Measurements from ENCODE around the gene ACOT11.
"Not testable (repeated sequence)": the region's sequence is repeated elsewhere in the genome, so short reads cannot be mapped to it uniquely, and the experiment has no call there.

The ACOT11 gene

DNA sequence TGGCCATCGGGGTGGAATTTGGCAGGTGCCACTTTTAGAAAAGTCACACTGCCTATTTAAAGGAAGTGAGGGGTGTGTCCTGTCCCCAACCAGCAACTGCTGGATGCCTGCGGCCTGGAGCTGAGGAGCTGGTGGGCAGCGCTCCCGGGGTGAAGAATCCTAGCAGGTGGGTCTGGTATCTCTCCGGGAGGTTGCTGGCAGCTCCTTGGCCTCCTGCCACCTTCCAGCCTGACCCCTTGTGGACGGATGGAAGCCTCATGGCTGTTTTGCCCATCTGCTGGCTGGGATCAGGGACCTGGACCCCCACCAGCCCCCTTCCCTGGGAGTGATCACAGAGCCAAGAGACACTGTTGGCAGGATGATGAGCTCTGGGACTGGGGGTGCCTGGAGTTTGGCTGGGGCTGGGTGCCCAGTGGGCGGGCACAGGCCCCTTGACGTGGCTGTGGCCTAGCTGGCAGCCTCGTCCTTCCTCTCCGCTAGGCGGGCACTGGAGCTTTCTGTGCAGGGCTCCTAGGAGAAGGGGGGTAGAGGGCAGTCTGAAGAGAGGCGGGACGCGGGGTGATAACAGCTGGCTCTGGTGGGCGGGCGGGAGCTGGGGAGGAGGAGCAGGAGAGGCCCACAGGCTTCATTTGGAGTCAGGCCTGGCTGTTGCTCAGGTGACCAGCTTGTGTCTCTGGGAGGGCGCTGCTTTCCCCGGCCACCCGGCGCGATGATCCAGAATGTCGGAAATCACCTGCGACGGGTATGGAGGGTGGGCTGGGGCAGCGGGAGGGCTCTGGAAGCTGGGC is at the start of gene ACOT11:
Gene ACOT11, plus strand, starts transcription at position 628 of the 788 bp plus-strand sequence. Its CDS starts 82 bp downstream, at position 710.
- DNase-seq (ENCODE audit: low spot score), result no peak

DNA sequence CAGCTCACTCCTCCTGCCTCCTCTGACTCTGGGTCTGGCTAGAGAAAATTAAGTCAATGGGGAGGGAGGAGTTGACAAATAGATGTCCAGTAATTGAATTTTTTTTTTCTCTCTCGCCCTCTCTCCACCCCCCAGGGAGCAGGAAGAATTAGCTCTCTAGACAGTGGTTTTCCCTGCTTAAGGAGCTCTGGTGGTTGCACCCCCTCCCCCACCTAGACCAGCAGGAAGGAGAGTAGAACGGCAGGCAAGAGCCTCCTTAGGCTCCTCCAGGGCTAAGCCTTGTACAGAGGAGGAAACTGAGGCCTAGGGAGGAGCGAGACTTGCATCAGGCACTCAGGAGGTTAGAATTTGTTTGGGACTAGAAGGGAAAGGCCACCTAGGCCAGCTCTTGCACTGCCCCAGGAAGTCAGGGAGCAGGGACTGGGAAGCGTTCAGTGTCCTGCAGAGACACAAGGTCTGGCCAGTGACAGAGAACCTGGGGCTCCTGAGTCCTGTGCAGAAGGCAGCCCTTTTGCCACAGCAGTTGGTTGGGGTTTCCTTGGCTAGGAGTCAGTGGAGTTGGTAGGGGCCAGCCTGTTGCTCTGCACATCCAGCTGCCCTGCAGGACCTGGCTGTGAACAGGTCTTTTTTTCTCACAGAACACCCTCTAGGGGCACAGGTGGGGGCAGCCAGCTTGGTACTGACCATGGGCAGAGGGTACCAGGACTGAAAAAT is 49.5 kb upstream of the ACOT11 start:
- no peak for DNase-seq (ENCODE audit: low spot score)

DNA sequence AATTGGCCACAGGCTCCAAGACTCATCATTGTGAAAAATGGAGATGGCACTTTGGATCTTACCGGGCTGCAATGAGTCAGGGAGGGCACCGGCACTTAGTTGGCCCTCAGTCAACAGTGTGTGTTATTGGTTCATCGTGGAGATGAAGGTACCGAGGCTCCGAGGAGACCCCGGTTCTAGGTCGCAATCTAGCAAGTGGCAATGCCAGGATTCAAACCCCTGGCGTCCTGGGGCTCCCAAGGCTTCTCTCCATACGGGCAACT is 49.0 kb upstream of the ACOT11 start:
- DNase-seq (ENCODE audit: low spot score), result no peak

DNA sequence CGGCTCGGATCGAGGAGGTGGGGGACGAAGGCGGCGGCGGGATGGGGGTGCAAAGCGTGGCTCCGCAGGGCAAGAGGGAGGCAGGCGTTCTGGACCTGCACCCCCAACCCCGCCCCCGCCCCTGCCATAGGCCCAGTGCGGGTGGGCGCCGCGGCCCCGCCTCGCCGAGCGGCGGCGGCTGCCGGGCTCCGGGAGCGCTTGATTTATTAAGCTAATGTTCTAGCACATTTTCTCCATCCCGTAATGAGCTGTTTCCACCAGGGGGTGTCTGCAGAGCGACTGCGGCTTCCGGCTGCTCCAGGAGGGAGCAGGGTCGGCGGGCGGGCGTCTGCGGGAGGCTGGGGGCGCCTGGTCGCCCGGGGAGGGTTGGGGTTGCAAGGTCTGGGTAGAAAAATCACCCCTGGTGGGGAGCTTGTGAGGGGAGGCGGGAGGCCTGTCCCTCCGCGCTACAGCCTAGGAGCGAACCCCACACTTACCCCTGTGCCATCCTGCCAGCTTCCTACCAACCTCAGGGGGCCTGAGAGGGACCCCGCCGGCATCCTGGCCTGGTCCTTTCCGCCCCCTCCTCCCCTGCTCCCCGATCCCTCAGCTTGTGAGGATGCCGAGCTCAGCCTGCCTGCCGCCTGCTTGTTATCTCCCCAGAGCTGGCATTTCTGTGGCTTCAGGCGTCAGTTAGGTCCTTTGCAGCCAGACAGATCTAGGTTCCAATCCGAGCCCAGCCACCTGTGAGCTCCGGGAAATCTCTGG is 48.5 kb upstream of the ACOT11 start:
- DNase-seq (ENCODE audit: low spot score), result peak; percentile 24

DNA sequence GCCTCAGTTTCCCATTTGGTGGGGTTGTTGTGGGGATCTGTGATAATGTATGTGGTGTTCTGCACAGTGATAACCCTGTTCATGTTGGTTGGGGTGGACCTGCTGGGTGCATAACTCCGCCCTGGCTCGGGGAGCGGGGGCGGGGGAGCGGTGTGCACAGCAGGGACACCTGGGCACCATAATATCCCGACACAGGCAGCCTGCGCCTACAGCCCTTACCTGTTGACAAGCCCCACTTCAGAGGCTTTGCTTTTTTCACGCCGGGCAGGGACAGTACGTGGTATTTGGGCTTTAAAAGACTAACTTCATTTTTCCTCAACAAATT is 48.0 kb upstream of the ACOT11 start:
- no peak for DNase-seq (ENCODE audit: low spot score)

DNA sequence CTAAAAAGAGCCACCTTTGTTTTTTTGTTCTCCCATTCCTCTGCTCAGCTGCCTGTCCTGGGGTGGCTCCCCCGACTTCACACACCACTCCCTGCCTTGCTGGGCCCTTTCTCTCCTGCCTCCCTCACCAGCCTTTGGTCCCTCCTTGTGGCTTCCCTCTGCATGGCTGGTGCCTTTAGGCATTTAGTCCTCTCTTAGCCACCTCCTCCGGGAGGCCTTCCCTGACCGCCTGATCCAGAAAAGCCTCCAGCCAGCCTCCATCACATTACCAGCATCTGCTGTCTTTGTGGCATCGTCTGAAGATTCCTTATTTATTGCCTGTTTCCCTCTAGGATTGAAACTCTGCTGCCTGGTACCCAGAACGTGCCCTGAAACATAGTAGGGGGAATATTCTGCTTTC is 46.2 kb upstream of the ACOT11 start:
- no peak for DNase-seq (ENCODE audit: low spot score)

DNA sequence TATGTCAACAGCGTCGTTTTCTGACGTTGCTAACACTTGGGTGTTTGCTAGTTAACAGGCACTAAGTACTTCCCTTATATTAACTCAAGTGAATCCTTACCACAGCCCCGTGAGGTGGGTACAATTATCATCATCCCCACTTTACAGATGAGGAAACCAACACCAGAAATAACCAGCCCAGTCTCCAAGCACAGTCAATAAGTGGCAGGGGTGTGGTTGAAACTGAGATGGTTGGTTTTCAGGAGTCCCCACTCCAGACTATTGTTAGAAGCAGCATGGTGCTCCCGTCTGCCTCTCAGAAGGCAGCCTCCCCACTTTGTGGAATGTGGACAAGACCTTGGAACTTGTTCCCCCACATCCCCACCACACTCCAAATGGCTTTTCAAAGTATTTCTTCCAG is 45.7 kb upstream of the ACOT11 start:
- no peak for DNase-seq (ENCODE audit: low spot score)

DNA sequence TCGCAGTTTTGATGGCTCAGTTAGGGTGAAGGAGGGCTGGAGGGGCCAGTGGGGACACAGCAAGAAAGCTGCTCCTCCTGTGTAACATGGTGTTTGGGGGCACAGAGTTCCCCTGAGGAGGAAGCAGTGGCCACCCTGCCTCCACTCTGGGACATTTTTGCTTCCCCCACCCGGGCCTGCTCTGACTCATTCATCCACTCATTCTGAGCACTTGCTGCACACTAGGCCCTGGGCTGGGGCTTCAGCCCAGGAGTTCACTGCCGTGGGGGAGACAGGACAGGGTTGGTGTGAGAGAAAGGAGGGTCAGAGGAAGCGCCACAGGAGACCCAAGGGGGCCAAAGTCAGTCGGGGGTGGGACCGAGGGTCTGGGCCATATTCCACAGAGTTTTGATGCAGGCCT is 41.4 kb upstream of the ACOT11 start:
- no peak for DNase-seq (ENCODE audit: low spot score)

DNA sequence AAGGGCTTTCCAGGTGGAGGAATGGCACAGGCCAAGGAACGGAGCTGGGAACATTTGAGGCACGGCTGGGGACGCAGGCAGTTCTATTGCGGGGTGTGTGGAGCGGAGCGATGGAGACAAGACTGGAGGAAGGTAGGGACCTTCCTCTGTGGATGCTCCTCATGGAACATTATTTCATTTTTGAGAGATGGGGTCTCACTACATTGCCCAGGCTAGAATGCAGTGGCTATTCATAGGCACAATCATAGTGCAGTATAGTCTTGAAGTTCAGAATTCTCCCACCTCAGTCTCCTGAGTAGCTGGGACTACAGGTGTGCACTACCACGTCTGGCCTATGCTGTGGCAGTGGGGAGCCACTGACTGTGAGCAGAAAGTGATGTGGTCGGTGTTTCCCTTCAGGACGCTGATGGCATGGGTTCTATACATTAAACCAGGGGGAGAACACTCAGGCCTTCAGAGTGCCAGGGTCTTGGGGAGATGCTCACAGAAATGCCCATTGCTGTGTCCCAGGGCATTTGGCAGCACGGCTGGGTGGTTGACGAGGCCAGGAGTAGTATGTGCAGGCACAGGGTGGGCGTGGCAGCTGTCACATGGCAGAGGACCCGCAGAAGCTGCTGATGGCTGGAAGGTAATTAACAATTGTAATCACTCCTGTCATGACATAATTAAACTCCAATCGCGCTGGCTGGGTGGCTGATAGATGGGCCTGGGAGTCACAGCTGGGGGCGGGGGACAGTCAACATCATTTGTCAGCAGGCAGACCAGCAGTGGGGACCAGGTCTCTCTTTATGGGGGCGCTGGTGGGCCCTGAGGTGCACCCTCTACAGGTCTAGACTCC is 40.8 kb upstream of the ACOT11 start:
- DNase-seq (ENCODE audit: low spot score), result no peak

DNA sequence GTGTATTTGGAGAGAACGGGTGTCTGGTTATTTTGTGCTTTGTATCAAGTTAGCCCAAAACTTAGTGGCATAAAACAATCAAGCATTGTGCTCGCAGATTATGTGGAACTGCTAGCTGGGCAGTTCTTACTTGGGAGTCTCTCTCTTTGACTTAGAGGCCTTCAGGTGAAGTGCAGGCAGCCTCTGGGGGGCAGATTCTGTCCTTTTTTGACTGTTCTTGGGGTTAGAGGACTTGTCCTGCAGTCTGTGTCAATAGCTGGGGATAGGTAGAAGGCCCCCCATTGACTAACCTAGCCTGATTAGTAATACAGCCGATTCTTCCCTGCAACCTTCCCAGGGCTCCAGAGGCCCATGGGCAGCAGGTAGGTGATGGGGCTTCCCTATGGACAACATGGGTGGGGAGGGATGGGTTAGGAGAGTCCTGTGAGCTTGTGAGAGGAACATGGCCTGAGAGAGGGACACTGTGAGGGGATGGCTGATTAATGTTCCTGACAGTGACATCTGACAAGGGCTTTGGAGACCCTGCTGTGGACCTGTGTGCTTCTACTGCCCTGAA is 37.2 kb upstream of the ACOT11 start:
- DNase-seq (ENCODE audit: low spot score), result no peak

DNA sequence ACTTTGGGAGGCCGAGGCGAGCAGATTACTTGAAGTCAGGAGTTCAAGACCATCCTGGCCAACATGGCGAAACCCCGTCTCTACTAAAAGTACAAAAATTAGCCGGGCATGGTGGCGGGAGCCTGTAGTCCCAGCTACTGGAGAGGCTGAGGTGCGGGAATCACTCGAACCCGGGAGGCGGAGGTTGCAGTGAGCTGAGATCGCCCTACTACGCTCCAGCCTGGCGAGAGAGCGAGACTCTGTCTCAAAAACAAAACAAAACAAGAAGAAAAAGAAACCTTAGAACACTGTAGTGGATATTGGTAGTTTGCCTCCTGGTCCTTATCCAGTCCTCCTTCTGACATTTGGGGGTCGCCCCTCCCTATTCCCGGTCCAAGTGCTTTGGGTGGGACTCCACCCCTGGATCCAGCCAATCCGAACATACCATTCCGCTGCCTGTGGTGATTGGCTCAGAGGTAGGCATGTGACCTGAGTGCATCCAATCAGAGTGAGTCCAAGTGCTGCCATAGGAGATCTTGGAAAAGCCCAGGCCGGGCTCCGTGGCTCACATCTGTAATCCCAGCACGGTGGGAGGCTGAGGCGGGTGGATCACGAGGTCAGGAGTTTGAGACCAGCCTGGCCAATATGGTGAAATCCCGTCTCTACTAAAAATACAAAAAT is 34.0 kb upstream of the ACOT11 start:
- DNase-seq (ENCODE audit: low spot score), result not testable (repeated sequence)

DNA sequence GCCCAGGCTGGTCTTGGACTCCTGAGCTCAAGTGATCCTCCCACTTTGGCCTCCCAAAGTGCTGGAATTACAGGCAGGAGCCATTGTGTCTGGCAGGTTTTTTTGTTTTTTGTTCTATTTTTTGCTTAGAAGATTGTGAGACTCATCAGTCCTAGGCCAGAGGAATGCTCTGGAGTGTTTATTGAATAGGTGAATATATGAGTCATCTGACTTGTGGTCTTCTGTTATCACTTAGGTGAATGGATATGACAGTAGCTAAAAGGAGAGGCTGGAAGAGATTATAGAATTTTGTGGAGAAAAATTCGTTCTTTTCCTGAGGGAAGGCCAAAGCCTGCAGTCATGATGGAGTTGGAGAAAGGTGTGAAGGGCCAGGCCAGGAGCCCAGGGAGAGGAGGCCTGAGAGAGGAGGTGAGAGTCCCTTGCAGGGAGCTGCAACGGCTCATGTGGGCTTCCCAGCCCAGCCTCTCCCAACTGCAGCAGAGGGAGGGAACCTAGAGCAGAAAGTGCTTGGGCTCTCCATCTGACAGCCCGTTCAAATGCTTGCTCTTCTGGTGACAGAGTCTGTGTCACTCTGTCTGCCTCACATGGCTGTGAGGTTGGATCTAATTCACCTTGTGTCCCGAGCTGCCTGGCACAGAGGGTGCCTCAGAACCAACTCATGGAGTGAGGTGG is 31.6 kb upstream of the ACOT11 start:
- DNase-seq (ENCODE audit: low spot score), result no peak

DNA sequence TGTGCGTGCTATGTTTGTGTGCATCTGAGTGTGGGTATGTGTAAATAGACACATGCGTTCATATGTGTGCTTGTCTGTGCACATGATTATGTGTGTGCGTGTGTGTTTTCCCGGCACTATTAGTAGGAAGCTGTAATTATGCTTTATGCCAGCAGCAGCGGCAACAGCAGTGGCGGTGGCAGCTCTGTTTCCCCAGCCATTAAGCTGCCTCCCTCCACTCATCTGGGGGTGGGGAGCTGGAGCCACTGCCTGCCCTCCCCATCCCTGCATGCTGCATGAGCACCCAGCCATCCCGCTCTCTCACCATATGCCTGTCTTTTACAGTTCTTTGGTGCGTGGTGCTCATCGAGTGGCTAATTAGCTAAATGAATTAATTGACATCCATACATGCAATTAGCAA is 30.5 kb upstream of the ACOT11 start:
- no peak for DNase-seq (ENCODE audit: low spot score)

DNA sequence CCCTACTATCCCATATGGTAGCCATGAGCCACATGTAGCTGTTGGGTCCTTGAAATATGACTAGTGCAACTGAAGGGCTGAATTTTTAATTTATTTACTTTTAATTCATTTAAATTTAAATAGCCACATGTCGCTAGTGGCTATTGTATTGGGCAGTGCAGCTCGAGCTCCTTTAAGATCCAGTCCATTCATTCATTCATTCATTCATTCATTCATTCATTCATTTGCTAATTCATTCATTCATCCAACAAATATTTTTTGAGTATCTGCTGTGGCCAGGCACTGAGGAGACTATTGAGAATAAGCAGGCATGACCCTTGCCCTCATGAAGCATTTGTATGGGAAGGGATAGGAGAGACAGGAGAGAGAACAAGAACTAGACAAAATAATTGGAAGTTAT is 29.5 kb upstream of the ACOT11 start:
- no peak for DNase-seq (ENCODE audit: low spot score)

DNA sequence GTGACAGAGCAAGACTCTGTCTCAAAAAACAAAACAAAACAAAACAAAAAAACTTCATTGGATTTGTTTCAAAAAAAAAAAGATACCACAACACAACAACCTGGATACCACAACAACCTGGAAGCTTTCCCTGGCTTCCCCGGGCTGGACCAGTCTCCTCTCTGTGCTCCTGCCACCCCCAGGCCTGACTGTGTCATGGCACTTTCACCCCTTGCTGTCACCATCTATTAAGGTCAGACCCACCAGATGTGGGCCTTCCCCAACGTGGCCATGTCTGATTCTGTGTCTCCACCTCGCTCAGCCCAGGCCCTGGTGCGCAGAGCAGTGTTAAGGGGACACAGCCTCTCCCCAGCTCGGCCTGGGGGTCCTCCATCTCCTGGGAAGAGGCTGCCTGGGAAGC is 28.3 kb upstream of the ACOT11 start:
- no peak for DNase-seq (ENCODE audit: low spot score)

DNA sequence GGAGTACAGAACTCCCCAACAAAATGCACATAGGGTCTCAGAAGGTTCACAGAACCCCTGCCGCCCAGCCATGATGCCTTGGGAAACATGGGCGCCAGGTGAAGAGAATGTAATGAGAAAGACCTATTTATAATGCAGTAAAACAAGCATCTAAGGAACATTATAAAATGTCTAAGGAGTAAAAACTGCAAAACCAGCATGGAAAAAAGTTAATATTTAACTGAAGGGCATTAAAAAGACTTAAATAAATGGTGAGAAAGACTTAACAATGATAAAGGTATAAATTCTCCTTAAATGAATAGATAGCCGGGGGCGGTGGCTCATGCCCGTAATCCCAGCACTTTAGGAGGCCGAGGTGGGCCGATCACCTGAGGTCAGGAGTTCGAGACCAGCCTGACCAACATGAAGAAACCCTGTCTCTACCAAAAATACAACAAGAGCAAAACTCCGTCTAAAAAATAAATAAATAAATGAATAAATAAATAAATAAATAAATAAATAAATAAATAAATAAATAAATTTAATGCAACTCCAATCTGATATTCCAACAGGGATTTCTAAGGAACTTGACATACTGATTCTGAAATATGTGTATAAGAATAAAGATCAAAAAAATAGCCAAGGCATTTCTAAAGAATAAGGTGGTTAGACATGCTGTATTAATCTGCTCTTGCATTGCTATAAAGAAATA is 27.3 kb upstream of the ACOT11 start:
- no peak for DNase-seq (ENCODE audit: low spot score)

DNA sequence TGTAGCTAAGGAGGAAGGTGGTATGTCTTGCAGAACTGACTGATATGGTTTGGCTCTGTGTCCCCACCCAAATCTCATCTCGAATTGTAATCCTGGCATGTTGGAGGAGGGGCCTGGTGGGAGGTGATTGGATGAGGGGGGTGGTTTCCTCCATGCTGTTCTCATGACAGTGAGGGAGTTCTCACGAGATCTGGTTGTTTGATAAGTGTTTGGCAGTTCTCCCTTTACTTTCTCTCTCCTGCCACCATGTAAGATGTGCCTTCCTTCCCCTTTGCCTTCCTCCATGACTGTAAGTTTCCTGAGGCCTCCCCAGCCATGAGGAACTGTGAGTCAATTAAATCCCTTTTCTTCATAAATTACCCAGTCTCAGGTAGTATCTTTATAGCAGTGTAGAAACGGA is 21.5 kb upstream of the ACOT11 start:
- not testable (repeated sequence) for DNase-seq (ENCODE audit: low spot score)

DNA sequence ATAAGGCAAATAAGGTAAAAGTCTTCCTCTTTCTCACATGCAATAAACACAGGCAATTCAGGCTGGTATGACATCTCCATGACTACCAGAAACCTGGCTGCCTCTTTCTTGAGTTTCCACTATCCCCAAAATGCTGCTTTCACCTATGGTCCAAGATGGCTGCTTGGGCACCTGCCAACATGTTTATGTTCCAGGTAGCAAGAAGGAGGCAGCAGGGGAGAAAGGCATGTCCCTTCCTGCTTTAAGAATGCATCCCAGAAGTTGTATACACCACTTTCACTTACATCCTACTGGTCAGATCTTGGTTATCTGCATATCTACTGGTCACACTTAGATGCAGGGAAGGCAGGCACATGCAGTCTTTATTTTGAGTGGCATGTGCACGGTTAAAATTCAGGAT is 19.4 kb upstream of the ACOT11 start:
- no peak for DNase-seq (ENCODE audit: low spot score)

DNA sequence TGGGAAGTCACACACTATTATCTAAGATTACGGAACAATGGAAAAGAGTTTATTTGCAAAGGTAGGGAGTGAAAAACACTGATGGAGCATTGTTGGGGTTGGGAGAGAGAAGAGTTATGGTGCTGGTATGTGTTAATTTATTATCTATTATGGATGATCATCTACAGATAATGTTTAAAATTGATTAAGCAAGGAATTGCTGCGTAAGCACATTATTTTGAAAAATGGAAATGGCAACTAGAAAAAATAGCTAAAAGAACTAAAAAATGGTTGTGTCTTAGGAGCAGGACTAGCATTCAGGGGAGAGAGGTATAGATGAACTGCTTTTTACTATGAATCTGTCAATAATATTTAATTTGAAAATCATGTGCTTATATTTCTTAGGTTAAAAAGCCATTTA is 16.0 kb upstream of the ACOT11 start:
- no peak for DNase-seq (ENCODE audit: low spot score)

DNA sequence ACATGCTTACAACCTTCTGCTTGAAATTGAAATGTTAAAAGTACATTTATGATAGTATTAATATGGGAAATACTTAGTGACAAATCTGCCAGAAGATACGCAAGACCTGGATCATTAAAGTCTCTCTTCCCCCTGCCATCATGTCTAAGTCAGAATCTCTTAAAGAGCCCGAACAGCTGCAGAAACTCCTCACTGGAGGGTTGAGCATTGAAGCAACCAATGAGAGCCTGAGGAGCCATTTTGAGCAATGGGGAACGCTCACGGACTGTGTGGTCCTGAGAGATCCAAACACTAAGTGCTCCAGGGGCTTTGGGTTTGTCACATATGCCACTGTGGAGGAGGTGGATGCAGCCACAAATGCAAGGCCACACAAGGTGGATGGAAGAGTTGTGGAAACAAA is 11.4 kb upstream of the ACOT11 start:
- not testable (repeated sequence) for DNase-seq (ENCODE audit: low spot score)
